HG02970 (cell line): ENCODE data around the gene CHRNG.
"Not testable (repeated sequence)": the region's sequence is repeated elsewhere in the genome, so short reads cannot be mapped to it uniquely, and the experiment has no call there.

Experiments used
- ATAC-seq: cut with Tn5 transposase; IDR thresholded peaks from one replicate; pipeline ENCODE4 v1.9.1; 2021; ENCODE audit warnings: mild to moderate bottlenecking, moderate library complexity, moderate number of reproducible peaks; ENCODE audit not compliant: unreplicated experiment, low FRiP score

Gene CHRNG

DNA sequence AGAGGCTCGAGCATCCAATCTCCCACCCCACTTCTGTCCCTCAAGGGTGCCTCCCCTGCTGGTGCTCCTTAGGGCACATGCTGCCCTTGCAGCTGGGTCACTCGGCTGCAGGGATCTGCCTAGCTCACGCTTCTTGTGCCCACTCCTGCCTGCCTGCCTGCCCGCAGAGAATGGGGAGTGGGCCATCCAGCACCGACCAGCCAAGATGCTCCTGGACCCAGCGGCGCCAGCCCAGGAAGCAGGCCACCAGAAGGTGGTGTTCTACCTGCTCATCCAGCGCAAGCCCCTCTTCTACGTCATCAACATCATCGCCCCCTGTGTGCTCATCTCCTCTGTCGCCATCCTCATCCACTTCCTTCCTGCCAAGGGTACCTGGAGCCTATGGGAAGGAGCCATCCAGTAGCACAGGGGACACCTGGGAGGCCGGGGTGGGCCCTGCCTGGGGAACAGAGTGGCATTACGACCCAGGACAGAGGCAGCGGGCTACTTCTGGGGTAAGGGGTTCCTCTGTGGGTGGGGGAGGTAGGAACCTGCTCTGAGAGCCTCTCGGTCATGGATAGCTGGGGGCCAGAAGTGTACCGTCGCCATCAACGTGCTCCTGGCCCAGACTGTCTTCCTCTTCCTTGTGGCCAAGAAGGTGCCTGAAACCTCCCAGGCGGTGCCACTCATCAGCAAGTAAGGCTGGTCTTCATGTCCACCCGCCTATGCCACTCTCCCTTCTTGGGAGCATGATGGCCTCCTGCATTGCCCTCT, 3.4 kb downstream of the CHRNG start:
- ATAC-seq = no peak

DNA sequence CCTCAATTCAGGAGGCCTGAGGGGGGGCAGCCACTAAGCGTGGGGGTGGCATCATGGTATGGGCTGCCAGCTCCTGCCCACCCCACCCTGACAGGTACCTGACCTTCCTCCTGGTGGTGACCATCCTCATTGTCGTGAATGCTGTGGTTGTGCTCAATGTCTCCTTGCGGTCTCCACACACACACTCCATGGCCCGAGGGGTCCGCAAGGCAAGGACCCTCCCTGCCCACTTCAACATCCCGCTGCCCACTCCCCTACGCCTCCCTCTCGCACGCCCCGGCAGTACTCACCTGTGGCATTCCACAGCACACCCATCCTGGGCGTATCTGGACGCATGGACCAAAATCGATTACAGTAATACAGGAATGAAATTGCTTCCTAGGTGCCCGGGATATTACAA, 4.0 kb downstream of the CHRNG start:
- no peak for ATAC-seq

DNA sequence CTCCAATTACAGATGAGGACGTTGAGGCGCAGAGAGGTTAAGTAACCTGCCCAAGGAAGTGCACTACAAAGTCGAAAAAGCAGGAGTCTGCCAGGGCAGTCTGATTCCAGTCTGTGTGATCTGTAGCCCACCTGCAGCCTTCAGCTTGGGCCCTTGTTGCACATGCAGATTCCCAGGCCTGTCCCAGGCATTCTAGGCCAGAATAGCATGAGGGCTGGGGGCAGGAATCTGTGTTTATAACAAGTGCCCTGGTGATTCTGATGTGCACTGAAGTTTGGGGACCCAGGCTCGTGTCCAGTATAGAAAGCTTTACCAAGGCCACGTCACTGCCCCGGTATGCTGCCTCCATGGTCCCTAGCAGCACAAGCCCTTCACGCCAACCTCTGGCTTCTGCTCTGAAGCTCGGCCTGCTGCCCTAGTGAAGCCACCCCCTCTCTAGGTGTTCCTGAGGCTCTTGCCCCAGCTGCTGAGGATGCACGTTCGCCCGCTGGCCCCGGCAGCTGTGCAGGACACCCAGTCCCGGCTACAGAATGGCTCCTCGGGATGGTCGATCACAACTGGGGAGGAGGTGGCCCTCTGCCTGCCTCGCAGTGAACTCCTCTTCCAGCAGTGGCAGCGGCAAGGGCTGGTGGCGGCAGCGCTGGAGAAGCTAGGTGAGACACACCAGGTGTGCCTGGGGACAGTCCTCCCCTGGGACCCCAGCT, 4.6 kb downstream of the CHRNG start:
- ATAC-seq = no peak

GRCh38 chr2:232544674-232545073, 5.2 kb downstream of the CHRNG start:
- ATAC-seq = no peak

DNA sequence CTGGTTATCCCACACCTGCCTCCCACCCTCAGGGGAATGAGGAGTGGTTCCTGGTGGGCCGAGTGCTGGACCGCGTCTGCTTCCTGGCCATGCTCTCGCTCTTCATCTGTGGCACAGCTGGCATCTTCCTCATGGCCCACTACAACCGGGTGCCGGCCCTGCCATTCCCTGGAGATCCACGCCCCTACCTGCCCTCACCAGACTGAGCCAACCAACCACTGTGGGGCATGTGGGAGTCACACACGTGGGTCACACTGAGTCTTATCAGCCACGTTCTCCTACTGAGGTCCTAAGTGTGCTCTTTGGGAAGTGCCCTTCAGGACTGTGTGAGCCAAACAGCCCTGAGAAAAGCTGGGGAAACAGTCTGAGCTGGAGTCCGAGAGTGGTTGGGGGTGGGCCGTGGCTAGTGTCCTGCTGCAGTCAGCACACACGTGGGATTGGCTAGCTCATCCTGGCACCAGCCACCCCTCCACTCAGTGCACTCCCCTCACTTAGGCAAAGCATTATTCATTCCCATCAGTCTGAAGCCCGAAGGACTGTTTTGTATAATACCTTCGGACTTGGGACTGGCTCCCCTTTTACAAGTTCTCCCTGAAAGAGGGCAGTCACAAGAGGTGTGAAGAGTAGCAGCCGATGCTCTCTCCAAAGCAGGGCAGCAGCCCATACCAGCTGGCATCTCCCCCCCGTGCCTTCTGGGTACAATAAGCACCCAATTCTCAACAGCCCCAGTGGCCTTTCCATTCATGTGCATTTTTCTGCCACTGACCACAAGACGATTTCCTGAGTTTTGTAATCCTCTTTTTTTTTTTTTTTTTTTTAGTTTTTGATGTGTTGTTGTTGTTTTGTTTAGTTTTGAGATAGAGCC, 6.3 kb downstream of the CHRNG start:
- no peak for ATAC-seq

- no peak for ATAC-seq
Observed at GRCh38 chr2:232547991-232548390, 8.5 kb downstream of the CHRNG start.

DNA sequence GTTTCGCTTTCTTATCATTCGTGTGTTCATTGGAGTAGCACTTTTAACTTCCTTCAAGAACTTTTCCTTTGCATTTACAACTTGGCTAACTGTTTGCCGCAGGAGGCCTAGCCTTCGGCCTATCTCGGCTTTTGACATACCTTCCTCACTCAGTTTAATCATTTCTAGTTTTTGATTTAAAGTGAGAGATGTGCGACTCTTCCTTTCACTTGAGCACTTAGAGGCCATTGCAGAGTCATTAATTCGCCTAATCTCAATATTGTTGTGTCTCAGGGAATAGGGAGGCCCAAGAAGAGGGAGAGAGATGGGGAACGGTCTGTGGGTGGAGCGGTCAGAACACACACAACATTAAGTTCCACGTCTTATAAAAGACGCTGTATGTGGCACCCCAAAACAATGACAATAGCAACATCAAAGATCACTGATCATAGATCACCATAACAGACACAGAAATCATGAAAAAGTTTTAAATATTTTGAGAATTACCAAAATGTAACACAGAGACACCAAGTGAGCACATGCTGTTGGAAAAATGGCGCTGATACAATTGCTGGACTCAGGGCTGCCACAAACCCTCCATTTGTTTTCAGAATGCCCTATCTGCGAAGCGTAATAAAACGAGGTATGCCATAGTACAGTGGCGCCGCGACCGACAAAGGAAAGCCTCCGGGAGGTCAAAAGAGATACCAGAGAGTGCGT, 10.3 kb downstream of the CHRNG start:
- ATAC-seq = no peak

DNA sequence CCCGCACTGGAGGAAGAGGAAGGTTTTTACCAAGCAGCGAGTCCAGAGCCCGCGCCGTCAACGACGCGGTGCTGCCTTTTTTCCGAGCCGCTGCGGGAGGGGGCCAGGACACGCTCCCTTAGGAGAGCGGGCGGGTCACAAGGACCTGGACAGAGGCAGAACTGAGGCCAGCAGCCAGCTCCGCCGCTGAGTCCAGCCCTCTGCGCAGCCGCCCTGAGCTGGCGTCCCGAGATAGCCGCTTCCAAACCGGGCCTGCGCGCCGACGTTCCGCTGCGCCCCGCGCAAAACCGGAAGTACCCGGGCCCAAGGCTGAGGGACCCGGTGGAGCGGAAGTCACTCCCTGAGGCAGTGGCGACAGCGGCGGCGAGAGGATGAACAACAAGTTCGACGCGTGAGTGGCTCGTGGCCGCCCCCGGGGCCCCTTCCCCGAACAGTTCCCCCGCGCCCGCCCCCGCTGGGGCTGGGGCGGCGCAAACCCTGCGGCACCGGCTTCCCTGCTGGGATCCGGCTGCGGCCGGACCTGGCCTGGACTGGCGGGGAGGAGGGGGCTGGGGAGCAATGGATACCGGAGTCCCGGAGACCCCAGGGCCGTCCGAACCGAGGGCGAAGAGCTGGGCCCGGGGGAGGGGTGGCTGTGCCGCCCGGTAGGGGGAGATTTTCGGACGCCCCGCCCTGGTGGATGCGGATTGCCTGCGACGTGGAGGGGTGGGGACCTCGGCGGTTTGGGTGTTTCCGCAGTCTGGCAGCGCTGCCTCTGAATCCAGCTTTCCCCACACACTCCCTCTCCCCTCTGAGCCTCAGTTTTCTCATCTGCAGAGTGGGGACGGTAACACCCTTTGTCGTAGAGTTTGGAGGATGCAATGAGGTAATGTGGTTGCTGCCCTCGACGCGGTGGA, 11.1 kb downstream of the CHRNG start, which contains the start of the genes EIF4E2 and TIGD1:
Gene EIF4E2 (plus strand): TSS at position 336 of the 896 bp plus-strand sequence. CDS start 36 bp downstream, at position 372.
Gene TIGD1 (minus strand): TSS at position 204 of the 896 bp plus-strand sequence. CDS start 675 bp downstream, outside the sequence.
- peak; percentile 89 for ATAC-seq

- ATAC-seq = no peak
Observed at GRCh38 chr2:232551250-232551638, 11.8 kb downstream of the CHRNG start.

DNA sequence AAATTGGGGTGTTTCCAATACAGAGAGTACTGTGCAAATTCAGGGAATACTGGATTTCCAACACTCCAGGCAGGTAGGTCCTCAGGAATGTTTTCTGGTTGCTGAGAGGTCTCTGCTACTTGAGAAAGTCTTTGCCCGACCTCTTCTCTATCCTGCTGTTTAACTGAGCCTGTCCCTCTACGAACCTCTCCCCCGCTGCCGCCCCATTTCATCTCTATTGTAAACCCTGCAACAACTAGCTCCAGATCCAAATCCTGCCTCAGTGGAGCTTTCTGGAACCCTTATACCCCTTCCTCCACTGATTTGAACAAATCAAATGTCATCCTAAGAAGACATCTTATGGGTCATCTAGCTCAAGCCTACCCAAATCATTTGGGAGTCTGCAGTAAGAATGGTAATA, 12.3 kb downstream of the CHRNG start:
- no peak for ATAC-seq

DNA sequence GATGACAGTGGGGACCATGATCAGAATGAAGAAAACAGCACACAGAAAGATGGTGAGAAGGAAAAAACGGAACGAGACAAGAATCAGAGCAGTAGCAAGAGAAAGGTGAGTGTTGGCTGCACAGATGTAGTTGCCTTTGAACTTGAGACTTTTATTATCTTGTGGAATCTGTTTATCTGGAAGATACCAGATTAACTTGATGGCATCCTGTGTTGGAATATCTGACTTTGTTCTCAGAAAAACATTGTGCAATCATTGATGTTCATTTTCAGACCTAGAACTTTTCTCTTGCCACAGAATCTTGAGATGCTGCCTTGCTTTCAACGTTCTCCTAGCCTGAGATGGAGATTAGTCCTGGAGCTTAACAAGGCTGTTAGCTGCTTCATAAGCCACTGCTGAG, 16.9 kb downstream of the CHRNG start:
- ATAC-seq = no peak

- ATAC-seq = no peak
Observed at GRCh38 chr2:232562515-232563151, 23.1 kb downstream of the CHRNG start.

DNA sequence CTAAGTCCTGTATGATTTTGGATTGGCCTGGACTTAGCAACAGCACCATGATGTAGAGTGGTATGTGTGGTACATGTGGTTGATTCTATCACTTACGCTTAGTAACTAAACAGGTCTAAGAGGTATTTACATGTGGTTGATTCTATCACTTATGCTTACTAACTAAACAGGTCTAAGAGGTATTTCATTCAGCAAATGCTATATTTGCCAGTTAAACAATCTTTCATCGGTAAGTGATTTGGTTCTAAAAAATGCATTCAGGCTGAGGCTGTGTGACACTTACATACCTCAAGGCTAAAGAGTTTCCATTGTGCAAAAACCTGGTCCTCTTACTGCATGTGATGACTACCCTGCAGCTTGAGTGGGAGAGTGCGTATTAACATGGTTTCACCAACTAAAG, 24.1 kb downstream of the CHRNG start:
- no peak for ATAC-seq

- no peak for ATAC-seq
Observed at GRCh38 chr2:232567721-232568120, 28.2 kb downstream of the CHRNG start.

DNA sequence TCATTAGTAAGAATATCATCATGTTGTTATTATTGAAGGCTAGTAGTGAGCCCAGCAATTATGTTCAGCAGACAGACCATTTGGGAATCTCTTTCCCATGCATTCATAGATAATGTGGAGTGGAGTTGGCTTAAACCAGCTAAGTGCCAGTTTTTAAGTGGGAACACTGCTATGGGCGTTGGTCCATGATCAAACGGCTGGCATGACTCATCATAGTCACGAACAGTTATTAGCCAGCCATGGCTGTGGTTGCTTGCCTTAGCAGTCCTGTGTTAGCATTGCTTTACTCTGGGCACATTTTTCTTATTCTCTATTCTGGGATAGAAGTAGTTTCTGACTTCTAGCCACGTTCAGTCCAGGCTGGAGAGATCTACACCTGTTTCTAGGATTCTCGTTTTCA, 28.7 kb downstream of the CHRNG start:
- no peak for ATAC-seq

DNA sequence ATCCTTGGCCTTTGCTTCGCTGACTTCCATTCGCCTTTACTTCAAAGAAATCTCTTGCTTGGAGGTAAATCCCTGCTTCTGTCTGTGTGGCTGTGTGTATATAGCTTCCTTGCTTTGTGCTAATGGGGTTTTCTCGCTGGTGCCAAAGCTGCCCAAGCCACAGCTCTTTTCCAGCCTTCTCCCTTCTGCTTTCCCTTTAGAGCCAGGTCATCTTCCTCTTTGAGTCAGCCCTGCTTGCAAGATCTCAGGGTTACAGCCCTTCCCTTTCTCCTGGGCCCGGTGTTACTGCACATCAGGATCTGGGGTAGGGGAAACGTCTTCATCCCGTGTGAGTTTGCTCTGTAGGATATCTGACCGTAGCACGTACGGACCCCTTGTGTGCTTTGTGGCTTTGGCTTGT, 30.0 kb downstream of the CHRNG start:
- no peak for ATAC-seq

DNA sequence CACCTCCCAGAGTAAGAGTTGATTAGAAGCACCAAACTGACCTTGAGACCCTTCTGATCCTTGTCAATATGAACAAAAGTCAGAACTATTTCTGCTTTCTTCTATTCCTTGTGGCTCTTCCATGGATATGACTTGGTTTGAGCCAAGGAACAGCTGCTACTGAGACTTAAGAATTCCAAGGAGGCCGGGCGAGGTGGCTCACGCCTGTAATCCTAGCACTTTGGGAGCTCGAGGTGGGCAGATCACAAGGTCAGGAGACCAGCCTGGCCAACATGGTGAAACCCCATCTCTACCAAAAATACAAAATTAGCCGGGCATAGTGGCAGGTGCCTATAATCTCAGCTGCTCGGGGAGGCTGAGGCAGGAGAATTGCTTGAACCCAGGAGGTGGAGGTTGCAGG, 31.0 kb downstream of the CHRNG start:
- ATAC-seq = not testable (repeated sequence)

DNA sequence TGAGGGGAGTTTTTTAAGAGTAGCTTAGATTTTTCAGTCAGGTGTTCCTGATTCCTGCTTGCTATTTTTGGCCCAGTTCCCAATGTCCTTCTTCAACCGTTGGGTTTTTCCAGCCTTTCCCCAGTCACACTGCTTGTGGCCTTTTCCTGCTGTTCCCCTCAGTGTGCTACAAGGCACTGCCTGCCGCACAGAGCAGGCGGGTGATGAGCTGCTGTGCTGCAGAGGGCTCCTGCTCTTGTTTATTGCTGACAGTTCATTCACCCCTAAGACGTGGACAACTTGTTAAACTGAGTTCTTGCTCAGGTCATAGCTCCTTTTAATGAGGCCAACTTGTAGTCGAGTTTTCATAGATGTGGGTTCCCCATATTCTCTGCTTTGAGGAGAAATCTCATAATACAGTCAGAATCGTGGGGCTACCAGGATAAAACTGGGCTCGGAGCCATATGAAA, 31.6 kb downstream of the CHRNG start:
- ATAC-seq = no peak

GRCh38 chr2:232573042-232573441, 33.5 kb downstream of the CHRNG start:
- no peak for ATAC-seq
